Upper lobe of right lung (tissue), 1 donor: ENCODE results near the gene AGK. TPM values are rescaled to one million over a fixed set of nuclear protein-coding genes. Genes with fewer than 3 reads are reported as not detected.

Experiments
- ATAC-seq: fragments of 200-7000 bp; cut with Tn5 transposase; one replicate; pipeline ENCODE4 v1.9.1; 2020; ENCODE audit warnings: mild to moderate bottlenecking, moderate library complexity
- DNase-seq: peaks from one replicate; pipeline ENCODE4 v3.0.0-alpha.2; 2020
- H3K27ac ChIP-seq: fragments of 200-600 bp; one replicate; pipeline ENCODE4 v1.8.0; 2022
- H3K27me3 ChIP-seq: fragments of 200-600 bp; one replicate; pipeline ENCODE4 v1.8.0; 2022; ENCODE audit warnings: mild to moderate bottlenecking
- H3K36me3 ChIP-seq: fragments of 200-600 bp; one replicate; pipeline ENCODE4 v1.8.0; 2022
- H3K4me1 ChIP-seq: fragments of 200-600 bp; one replicate; pipeline ENCODE4 v1.8.0; 2022
- H3K4me3 ChIP-seq: fragments of 200-600 bp; one replicate; pipeline ENCODE4 v1.8.0; 2022; ENCODE audit warnings: mild to moderate bottlenecking
- H3K9me3 ChIP-seq: fragments of 200-600 bp; one replicate; pipeline ENCODE4 v1.8.0; 2022
- CTCF ChIP-seq: fragments of 200-600 bp; IDR thresholded peaks from one replicate; pipeline ENCODE4 v1.8.0; 2022; ENCODE audit warnings: antibody characterized with exemption
- intact Hi-C: fragments of 100-400 bp; cut with DNase I; formaldehyde crosslinking; loops from one replicate; pipeline ENCODE4 v1.11.0; 2022
- total RNA-seq: library from RNA; stranded (reverse); fragmentation: NEBNext Ultra II Directional; extraction: Animal tissue kit (Norgen Biotek cat#: 25700); gene quantifications from one replicate; pipeline ENCODE4 v1.2.1, GENCODE V29; 2021
- donor health status: DM: no; HTN: yes; CAD: no; lungs with severe emphysema.

The AGK gene
- total RNA-seq, 1 donor from 2014 or later: 17.5 TPM

- Histone ChIP-seq H3K9me3 (no peaks in the 10 kb centered on the region), H3K36me3 (no peaks in the 10 kb centered on the region), H3K27me3 (no peaks in the 10 kb centered on the region), H3K4me1 (peaks cover 32% of the 10 kb centered on the region), H3K27ac (no peak overlapping the region), H3K4me3 (no peak overlapping the region)
- intact Hi-C loops: no loop called here
- ATAC-seq (peak; percentile 36), DNase-seq (no peak)
- TF ChIP-seq CTCF: no peak
These were observed 144.6 kb downstream of the AGK start for GRCh38 chr7:141695803-141696289.

GRCh38 chr7:141696348-141696747, 145.1 kb downstream of the AGK start:
- DNase-seq (no peak), ATAC-seq (peak; percentile 41)
- no peaks in the 10 kb centered on the region for H3K27me3 ChIP-seq
- peaks cover 32% of the 10 kb centered on the region for H3K4me1 ChIP-seq
- H3K9me3 ChIP-seq: no peaks in the 10 kb centered on the region
- no peaks in the 10 kb centered on the region for H3K36me3 ChIP-seq
- no peak overlapping the region for H3K27ac ChIP-seq
- intact Hi-C loops: no loop called here
- no peak overlapping the region for H3K4me3 ChIP-seq
- no peak for TF ChIP-seq CTCF

GRCh38 chr7:141697211-141697871, 146.1 kb downstream of the AGK start:
- no peaks in the 10 kb centered on the region for H3K27me3 ChIP-seq
- ATAC-seq (no peak), DNase-seq (no peak)
- peaks cover 32% of the 10 kb centered on the region for H3K4me1 ChIP-seq
- H3K36me3 ChIP-seq: no peaks in the 10 kb centered on the region
- H3K9me3 ChIP-seq: no peaks in the 10 kb centered on the region
- TF ChIP-seq CTCF: no peak
- H3K27ac ChIP-seq: no peak overlapping the region
- H3K4me3 ChIP-seq: no peak overlapping the region
- intact Hi-C loops: no loop called here

- H3K4me3 ChIP-seq: no peak overlapping the region
- H3K9me3 ChIP-seq: no peaks in the 10 kb centered on the region
- H3K4me1 ChIP-seq: peaks cover 40% of the 10 kb centered on the region
- intact Hi-C loops: no loop called here
- no peak for DNase-seq
- H3K27me3 ChIP-seq: no peaks in the 10 kb centered on the region
- no peak overlapping the region for H3K27ac ChIP-seq
- no peaks in the 10 kb centered on the region for H3K36me3 ChIP-seq
- TF ChIP-seq CTCF: no peak
- ATAC-seq: no peak
These were observed 147.2 kb downstream of the AGK start for GRCh38 chr7:141698247-141699015.

GRCh38 chr7:141699860-141700259, 148.7 kb downstream of the AGK start:
- Histone ChIP-seq H3K9me3 (no peaks in the 10 kb centered on the region), H3K36me3 (no peaks in the 10 kb centered on the region), H3K4me1 (peaks cover 40% of the 10 kb centered on the region), H3K27ac (no peak overlapping the region), H3K4me3 (no peak overlapping the region), H3K27me3 (no peaks in the 10 kb centered on the region)
- no peak for TF ChIP-seq CTCF
- DNase-seq: no peak
- intact Hi-C loops: no loop called here
- ATAC-seq: no peak
